Muscle of arm (tissue), 12 donors: ENCODE results near the gene PCNT. TPM values are rescaled to one million over a fixed set of nuclear protein-coding genes. Genes with fewer than 3 reads are reported as not detected.
"Not testable (repeated sequence)": the region's sequence is repeated elsewhere in the genome, so short reads cannot be mapped to it uniquely, and the experiment has no call there.

Experiments used
- DNase-seq: peaks from one replicate; pipeline ENCODE4 v3.0.0-alpha.2; 2013
- polyA plus RNA-seq, 12 donors: library from polyadenylated mRNA; unstranded; fragments of 120-200 nt; gene quantifications; one replicate each; pipeline ENCODE4 v1.2.1, GENCODE V29; 2013; ENCODE audit not compliant: insufficient read length in 12 of 12

The PCNT gene
- polyA plus RNA-seq, 12 donors: 39.5 to 88.8 (median 59.5) TPM; not detected in 1

- DNase-seq: no peak
Measured at GRCh38 chr21:46452710-46453109, 128.8 kb downstream of the PCNT start.

DNA sequence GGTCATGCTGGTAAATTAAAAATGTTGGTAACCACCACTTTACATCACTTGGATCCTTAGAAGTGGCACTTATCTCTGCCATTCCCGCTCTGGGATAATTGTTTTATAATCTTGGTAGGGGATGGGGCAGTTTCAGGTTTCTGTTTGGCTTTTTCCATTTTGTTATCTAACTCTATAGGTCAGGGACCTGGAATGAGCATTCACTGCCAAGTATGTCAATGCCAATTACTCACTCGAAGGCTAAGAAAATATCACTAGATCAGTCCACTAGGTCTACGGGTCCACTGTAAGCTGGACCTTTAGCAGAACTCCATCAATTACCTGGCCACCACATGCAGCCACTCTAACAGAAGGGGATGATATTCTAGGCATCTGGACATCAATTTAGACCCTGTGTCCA is 130.2 kb downstream of the PCNT start:
- no peak for DNase-seq

DNA sequence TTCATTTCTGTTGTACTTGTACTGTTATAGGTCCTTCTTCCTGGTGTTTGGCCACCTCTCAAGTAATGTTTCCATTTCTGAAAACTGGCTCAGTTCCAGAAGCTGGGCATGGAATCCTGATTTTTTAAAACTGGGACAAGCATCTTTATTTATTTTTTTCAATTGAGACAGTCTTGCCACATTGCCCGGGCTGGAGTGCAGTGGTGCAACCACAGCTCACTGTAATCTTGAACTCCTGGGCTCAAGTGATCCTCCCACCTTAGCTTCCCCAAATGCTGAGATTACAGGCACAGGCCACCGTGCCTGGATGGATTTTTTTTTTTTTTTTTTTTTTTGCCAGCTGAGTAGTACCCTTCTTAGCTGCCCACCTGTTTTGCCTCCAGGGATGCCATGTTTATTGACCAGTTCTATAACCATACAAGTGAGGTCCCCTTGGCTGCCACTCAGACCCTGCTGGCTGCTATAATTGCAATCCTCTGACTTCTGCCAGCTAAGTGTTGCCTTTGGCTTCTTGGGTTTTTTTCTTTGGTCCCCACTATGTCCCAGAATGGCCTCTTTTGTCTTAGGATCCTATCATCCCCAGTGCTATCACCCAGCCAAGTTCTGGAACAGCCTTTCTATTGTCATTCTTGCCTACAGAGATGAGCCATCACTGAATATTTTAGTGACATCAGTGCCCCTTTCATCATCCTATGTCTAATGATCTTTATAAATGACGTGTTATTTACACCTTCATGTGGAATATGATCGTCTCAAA is 130.9 kb downstream of the PCNT start:
- no peak for DNase-seq

- no peak for DNase-seq
Measured at GRCh38 chr21:46455575-46456385, 131.8 kb downstream of the PCNT start.

- no peak for DNase-seq
Measured at GRCh38 chr21:46456750-46457149, 132.8 kb downstream of the PCNT start.

GRCh38 chr21:46457801-46458314 is 133.9 kb downstream of the PCNT start:
- peak; percentile 29 for DNase-seq

DNA sequence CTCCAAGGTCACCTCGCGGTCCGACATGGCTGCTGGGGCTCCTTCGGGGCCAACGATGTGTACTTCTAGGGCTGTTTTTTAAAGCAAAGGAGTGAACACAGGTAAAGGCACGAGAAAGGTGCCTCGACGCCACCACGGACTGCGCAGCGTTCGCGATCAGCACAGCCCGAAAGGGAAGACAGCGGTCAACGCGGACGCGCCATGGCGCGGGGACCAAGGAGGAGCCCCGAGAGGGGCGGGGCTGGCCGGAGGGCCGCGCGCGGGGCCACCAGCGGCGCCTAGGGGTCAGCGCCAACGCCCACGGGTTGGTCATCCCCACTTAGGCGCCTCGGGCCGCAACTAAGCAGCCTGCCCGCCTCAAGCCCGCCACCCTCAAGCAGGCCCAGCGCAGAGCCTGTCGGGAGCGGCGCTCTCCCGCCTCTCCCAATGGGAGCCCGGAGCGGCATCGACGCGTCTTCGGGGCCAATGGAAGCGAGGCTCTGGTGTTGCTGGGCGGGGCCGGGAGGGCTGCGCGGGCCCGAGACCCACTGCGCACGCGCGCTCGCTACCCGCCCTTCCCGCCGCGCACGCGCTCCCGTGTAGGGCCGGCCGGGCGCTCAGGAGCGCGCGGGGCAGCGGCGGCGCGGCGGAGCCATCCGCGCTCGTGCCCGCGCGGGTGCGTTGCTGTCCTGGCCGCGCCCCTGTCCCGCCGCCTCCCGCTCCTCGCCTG is 134.5 kb downstream of the PCNT start, which contains the start of gene DIP2A:
TSS of gene DIP2A (plus strand) at position 577 of the 709 bp plus-strand sequence. CDS start 241 bp downstream, outside the sequence.
- peak; percentile 97 for DNase-seq

DNA sequence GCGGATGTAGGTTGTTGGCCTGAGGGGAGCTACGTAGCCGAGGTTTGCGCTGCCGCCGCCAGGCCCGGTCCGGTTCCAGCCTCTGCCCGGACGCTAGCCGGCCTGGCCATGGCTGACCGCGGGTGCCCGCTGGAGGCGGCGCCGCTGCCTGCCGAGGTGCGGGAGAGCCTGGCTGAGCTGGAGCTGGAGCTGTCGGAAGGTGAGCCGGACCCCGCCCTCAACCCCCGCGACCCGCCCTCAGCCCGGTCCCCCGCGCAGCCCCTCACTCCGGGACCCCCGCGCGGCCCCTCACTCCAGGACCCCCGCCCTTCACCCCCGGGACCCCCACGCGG is 135.0 kb downstream of the PCNT start:
- no peak for DNase-seq

- DNase-seq: peak; percentile 23
Measured at GRCh38 chr21:46459356-46460112, 135.6 kb downstream of the PCNT start.

- no peak for DNase-seq
Measured at GRCh38 chr21:46461909-46462308, 138.0 kb downstream of the PCNT start.

DNA sequence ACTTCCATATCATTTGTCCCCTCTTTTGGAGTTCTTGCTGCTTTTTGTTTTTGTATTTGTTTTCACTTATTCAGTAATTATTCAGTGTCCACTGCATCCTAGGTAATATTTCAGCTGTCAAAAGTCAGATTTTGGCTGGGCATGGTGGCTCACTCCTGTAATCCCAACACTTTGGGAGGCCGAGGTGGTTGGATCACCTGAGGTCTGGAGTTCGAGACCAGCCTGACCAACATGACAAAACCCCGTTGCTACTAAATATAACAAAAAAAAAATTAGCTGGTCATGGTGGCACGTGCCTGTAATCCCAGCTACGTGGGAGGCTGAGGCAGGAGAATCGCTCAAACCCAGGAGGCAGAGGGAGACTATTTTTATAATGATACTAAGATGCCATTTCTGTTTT is 141.2 kb downstream of the PCNT start:
- DNase-seq: not testable (repeated sequence)

DNA sequence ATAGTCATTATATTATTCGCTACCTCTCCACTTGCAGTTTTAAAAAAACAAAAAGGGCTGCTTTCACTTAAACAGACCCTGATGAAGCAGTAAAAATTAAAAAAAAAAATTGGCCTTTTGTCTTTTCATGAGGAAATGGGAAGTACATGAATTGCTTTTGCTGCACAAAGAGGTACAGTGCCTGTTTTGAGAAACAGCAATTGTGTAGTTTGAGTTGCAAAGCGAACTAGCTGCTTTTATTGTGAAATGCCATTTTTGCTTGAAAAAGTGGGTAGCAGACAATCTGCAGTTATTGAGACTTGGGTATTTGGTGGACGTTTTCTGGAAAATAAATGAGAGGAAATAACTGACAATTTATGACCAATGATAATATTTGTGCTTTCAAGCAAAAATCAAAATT is 141.7 kb downstream of the PCNT start:
- DNase-seq: no peak

DNA sequence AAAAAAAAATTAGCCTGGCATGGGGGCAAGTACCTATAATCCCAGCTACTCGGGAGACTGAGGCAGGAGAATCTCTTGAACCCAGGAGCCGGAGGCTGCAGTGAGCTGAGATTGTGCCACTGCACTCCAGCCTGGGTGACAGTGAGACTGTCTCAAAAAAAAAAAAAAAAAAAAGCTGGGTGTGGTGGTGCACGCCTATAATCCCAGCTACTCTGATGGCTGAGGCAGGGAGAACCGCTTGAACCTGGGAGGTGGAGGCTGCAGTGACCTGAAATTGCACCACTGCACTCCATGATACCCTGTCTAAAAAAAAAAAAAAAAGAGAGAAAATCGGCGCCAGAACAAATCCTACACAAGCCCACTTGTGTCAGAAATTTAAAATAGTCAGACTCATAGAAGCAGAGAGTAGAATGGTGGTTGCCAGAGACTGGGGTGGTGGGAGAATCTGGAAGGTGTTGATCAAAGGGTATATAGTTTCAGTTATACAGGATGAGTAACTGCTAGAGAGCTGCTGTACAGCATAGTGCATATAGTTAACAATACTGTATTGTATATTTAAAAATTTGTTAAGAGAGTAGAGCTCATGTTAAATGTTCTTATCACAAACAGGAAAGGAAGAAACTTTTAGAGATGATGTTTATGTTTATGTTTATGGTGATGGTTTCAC is 144.3 kb downstream of the PCNT start:
- DNase-seq: no peak

DNA sequence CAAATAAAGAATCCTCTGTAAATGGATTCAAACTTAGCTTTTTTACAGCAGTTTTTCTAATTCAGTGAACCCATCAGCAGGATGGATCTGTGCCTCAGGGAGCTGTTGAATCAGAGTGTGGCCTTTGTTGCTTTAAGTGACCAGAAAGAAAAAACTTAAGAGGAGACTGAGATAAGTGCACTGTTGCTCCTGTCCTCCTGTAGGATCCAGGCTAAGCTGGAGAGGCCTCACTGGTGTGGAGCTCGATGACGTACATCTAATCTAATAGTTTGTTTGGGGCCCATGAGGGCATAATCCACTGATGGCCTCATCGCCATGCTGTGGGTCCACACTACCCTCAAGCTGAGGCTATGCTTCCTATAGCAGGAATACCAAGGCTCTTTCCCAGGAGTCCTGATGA is 145.3 kb downstream of the PCNT start:
- DNase-seq: no peak

DNA sequence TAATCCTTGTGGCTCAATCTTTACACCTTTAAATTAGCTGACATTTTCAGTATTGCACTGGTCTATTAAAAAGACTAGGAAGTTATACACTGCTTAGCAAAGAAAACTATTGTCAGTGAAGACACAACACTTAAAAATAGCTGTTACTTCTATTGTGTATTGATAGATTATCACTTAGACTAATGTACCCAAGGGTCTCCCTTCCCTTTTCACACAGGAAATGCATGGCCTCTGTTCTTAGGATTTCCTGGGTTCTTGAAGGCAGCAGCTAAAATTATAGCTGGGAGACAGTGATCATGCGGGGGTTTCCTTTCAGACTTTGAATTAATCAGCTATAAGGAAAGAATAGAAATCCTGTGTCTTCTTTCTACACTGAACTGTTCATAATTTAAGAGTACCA is 147.6 kb downstream of the PCNT start:
- DNase-seq: no peak

DNA sequence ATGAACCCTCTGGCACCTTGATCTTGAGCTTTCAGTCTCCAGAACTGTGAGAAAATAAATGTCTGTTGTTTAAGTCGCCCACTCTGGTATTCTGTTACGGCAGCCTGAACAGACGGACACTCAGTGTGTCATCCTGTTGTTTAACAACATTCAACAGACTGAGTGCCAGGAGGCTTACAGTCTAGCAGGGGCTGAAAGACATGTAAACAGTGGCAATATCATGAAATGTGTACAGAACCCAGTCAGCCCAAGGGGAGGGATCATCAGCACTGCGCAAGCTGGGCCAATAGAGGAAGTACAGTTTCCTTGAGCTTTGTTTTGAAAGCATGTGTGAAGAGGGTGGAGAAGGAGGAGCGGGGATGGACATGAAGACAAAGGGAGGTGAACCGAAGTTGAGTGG is 148.3 kb downstream of the PCNT start:
- no peak for DNase-seq

DNA sequence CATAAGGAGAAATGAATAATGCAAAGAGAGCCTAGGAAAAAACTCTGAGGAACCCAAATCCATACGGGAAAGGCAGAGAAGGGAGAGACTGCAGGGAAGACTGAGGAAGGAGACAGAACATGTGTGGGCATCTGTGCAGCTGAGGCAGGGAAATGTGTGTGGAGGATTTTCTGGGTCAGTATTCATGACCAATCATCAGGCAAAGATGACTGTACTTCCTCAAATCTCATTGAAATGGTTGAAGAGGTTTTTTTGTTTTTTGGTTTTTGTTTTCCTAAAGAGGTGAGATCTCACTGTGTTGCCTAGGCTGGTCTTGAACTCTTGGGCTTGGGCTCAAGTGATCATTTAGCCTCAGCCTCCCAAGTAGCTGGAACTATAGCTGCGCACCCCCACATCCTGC is 150.4 kb downstream of the PCNT start:
- no peak for DNase-seq

DNA sequence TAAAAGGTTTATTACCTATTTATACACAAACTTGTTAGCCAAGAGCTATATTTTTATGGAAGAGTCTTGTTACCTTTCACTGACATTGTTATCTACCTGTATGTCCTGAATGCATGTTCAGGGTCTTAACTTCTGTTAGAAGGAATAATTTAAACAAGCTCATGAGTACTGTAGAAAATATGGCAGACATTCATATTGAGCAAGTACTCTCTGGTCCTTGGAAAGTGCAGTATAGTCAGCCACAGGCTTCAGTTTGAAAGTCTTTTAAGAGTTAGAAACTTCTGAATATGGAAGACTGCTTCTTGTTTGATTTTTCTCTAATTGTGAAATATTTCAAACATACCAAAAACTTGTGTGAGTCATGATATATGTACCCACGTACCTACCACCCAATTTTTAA is 151.3 kb downstream of the PCNT start:
- no peak for DNase-seq

- DNase-seq: no peak
Measured at GRCh38 chr21:46477765-46478164, 153.8 kb downstream of the PCNT start.

GRCh38 chr21:46478910-46479309 is 155.0 kb downstream of the PCNT start:
- DNase-seq: no peak

DNA sequence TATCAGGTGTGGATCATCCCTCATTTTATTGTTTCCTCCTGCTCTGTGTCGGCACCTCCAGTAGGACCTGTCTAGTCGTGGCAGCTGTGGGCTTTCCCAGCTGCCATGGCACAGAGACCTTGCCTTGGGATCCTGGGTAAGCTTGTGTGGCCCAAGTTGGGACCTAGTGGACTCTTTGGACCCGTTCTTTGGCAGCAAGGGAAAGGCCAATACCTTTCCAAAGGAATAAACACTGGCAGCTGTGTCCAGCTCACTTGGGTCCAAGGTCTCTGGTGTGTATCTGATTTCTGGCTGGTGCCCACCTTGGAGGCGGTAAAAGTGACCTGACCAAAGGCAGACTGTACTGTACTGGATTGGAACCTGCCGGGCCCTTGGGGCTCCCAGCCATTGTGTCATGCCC is 156.5 kb downstream of the PCNT start:
- no peak for DNase-seq
